ENCODE measurements around the gene SLC29A4. TPM values are rescaled to one million over a fixed set of nuclear protein-coding genes. Genes with fewer than 3 reads are reported as not detected.
"Not testable (repeated sequence)": the region's sequence is repeated elsewhere in the genome, so short reads cannot be mapped to it uniquely, and the experiment has no call there.

The SLC29A4 gene
- total and polyA plus RNA-seq, 2 of the 8 experiments (the other 6 are each of a cell fraction or from before 2014, with no cell fraction given) = 6.9 to 15.1 TPM

GRCh38 chr7:5303591-5304505 is 21.1 kb downstream of the SLC29A4 start (continued):
- TF ChIP-seq FOSL1 (IDR thresholded peaks at IDR 0.05; ENCODE audit: insufficient read depth, low read depth, low read length) (no peak), JUND (IDR thresholded peaks at IDR 0.05; ENCODE audit: low read length) (no peak), TAF1 (IDR thresholded peaks at IDR 0.05; ENCODE audit: low read depth, low read length) (no peak), E2F6 (IDR thresholded peaks at IDR 0.05) (no peak), EP300 (IDR thresholded peaks at IDR 0.05; ENCODE audit: borderline replicate concordance in 1 of 2, low read depth in 2 of 2, low read length in 2 of 2) (no peak), RFX5 (IDR thresholded peaks at IDR 0.05; ENCODE audit: borderline replicate concordance, low read depth, low read length) (no peak), BRCA1 (IDR thresholded peaks at IDR 0.05; ENCODE audit: low read depth, low read length) (no peak), EZH2 (IDR thresholded peaks at IDR 0.05; ENCODE audit: low read depth, low read length, severe bottlenecking) (no peak), SP4 (IDR thresholded peaks at IDR 0.05; ENCODE audit: low read length) (no peak)

- H2AK5ac ChIP-seq (ENCODE audit: low read depth, low read length); H3K14ac ChIP-seq (ENCODE audit: insufficient read length); H3K9me3 ChIP-seq (ENCODE audit: insufficient read depth in 2 of 2, low read depth in 1 of 2, low read length in 1 of 2); H3K79me1 ChIP-seq (ENCODE audit: low read depth, low read length); FAIRE-seq; H4K5ac ChIP-seq (ENCODE audit: insufficient read length, low read depth, low read length); H3K4me2 ChIP-seq (ENCODE audit: insufficient read depth in 1 of 2, low read depth in 2 of 2, low read length in 2 of 2); H3K27ac ChIP-seq (ENCODE audit: low read depth, low read length); H2BK120ac ChIP-seq (replicated peaks; ENCODE audit: low read depth, low read length); H3K56ac ChIP-seq (replicated peaks; ENCODE audit: insufficient read length, low read depth, low read length); H3K18ac ChIP-seq (ENCODE audit: extremely low read depth, low read length); H3K27me3 ChIP-seq (replicated peaks in 1 of 4; ENCODE audit: control insufficient read depth in 3 of 4, extremely low read depth in 1 of 4, insufficient read depth in 3 of 4, low read length in 3 of 4); H2BK5ac ChIP-seq (ENCODE audit: low read depth, low read length); H2AFZ ChIP-seq (ENCODE audit: low read length); H3K79me2 ChIP-seq (ENCODE audit: control insufficient read depth in 1 of 2, insufficient read depth in 2 of 2, low read length in 2 of 2); H2BK15ac ChIP-seq (ENCODE audit: low read length); H3K23me2 ChIP-seq (ENCODE audit: low read depth, low read length); POLR2A ChIA-PET (ENCODE audit: partially characterized antibody); H4K8ac ChIP-seq (ENCODE audit: extremely low read depth, insufficient read depth, low read length); H2BK20ac ChIP-seq (ENCODE audit: low read length); H4K20me1 ChIP-seq (replicated peaks in 1 of 2; ENCODE audit: control insufficient read depth in 1 of 2, insufficient read depth in 2 of 2, low read length in 2 of 2); H3K9ac ChIP-seq (replicated peaks in 1 of 4; ENCODE audit: extremely low read depth in 1 of 4, low read depth in 3 of 4, low read length in 3 of 4); H3K4me1 ChIP-seq (replicated peaks in 1 of 4; ENCODE audit: control insufficient read depth in 3 of 4, insufficient read depth in 4 of 4, low read length in 3 of 4); H3K36me3 ChIP-seq (ENCODE audit: control insufficient read depth in 2 of 4, insufficient read depth in 4 of 4, low read length in 3 of 4); H3K23ac ChIP-seq (ENCODE audit: insufficient read length); CTCF ChIA-PET (ENCODE audit: partially characterized antibody); DNase-seq (ENCODE audit: low read depth in 1 of 2, low spot score in 2 of 2); H3K4me3 ChIP-seq (ENCODE audit: extremely low read depth in 1 of 4, insufficient read depth in 2 of 4, low read depth in 3 of 4, low read length in 4 of 4); H2BK12ac ChIP-seq (ENCODE audit: low read depth, low read length); H3K4ac ChIP-seq (replicated peaks; ENCODE audit: insufficient read length, low read depth, low read length); H4K91ac ChIP-seq (replicated peaks; ENCODE audit: insufficient read length, low read length): not testable (repeated sequence)
- WGBS, 2 experiments (ENCODE audit: extremely low coverage in 1 of 2, insufficient coverage in 1 of 2, insufficient read length in 1 of 2, insufficient replicate concordance in 2 of 2, low coverage in 1 of 2, low lambda C conversion rate in 2 of 2, missing lambda C conversion rate in 1 of 2) = 99% methylated on average over 9 of the region's 9 CpGs; no CpG with 5 or more reads in 1 of the 2 experiments
Observed at GRCh38 chr7:5305050-5305449, 22.3 kb downstream of the SLC29A4 start.
